ENCODE measurements around the gene INKA1.
"Not testable (repeated sequence)": the region's sequence is repeated elsewhere in the genome, so short reads cannot be mapped to it uniquely, and the experiment has no call there.

Gene INKA1

GRCh38 chr3:49802719-49803464 lies at the start of gene INKA1:
Gene INKA1 (plus strand): TSS chr3:49803261. CDS start chr3:49803393, 132 bp downstream.
- in situ Hi-C loops (cut with MboI; ENCODE audit: low pct_unique_long_range_greater_than_20kb, low sequenced_read_pairs): no loop called here
- peak; percentile 88 for DNase-seq

- in situ Hi-C loops (cut with MboI; ENCODE audit: low pct_unique_long_range_greater_than_20kb, low sequenced_read_pairs): no loop called here
- DNase-seq: no peak
Measured at GRCh38 chr3:49754536-49754935, 48.5 kb upstream of the INKA1 start.

GRCh38 chr3:49756036-49756435 lies 47.0 kb upstream of the INKA1 start:
- in situ Hi-C loops (cut with MboI; ENCODE audit: low pct_unique_long_range_greater_than_20kb, low sequenced_read_pairs): no loop called here
- DNase-seq: no peak

GRCh38 chr3:49757197-49757596 lies 45.9 kb upstream of the INKA1 start:
- in situ Hi-C loops (cut with MboI; ENCODE audit: low pct_unique_long_range_greater_than_20kb, low sequenced_read_pairs): no loop called here
- no peak for DNase-seq

- no peak for DNase-seq
- in situ Hi-C loops (cut with MboI; ENCODE audit: low pct_unique_long_range_greater_than_20kb, low sequenced_read_pairs): no loop called here
Measured at GRCh38 chr3:49759226-49759625, 43.8 kb upstream of the INKA1 start.

- no peak for DNase-seq
- in situ Hi-C loops (cut with MboI; ENCODE audit: low pct_unique_long_range_greater_than_20kb, low sequenced_read_pairs): no loop called here
Measured at GRCh38 chr3:49761661-49762060, 41.4 kb upstream of the INKA1 start.

GRCh38 chr3:49763981-49764380 lies 39.1 kb upstream of the INKA1 start:
- in situ Hi-C loops (cut with MboI; ENCODE audit: low pct_unique_long_range_greater_than_20kb, low sequenced_read_pairs): no loop called here
- no peak for DNase-seq

GRCh38 chr3:49769286-49769915 lies 33.7 kb upstream of the INKA1 start:
- no peak for DNase-seq
- in situ Hi-C loops (cut with MboI; ENCODE audit: low pct_unique_long_range_greater_than_20kb, low sequenced_read_pairs): no loop called here

- DNase-seq: no peak
- in situ Hi-C loops (cut with MboI; ENCODE audit: low pct_unique_long_range_greater_than_20kb, low sequenced_read_pairs): no loop called here
Measured at GRCh38 chr3:49769926-49770325, 33.1 kb upstream of the INKA1 start.

- no peak for DNase-seq
- in situ Hi-C loops (cut with MboI; ENCODE audit: low pct_unique_long_range_greater_than_20kb, low sequenced_read_pairs): no loop called here
Measured at GRCh38 chr3:49771340-49771938, 31.6 kb upstream of the INKA1 start.

- in situ Hi-C loops (cut with MboI; ENCODE audit: low pct_unique_long_range_greater_than_20kb, low sequenced_read_pairs): no loop called here
- DNase-seq: no peak
Measured at GRCh38 chr3:49772703-49773102, 30.4 kb upstream of the INKA1 start.

GRCh38 chr3:49775538-49775937 lies 27.5 kb upstream of the INKA1 start:
- DNase-seq: no peak
- in situ Hi-C loops (cut with MboI; ENCODE audit: low pct_unique_long_range_greater_than_20kb, low sequenced_read_pairs): no loop called here

- in situ Hi-C loops (cut with MboI; ENCODE audit: low pct_unique_long_range_greater_than_20kb, low sequenced_read_pairs); DNase-seq: not testable (repeated sequence)
Measured at GRCh38 chr3:49776101-49776500, 27.0 kb upstream of the INKA1 start.

GRCh38 chr3:49779358-49780079 lies 23.5 kb upstream of the INKA1 start:
- in situ Hi-C loops (cut with MboI; ENCODE audit: low pct_unique_long_range_greater_than_20kb, low sequenced_read_pairs): no loop called here
- no peak for DNase-seq

GRCh38 chr3:49780080-49780974 lies 22.7 kb upstream of the INKA1 start:
- in situ Hi-C loops (cut with MboI; ENCODE audit: low pct_unique_long_range_greater_than_20kb, low sequenced_read_pairs): no loop called here
- no peak for DNase-seq

GRCh38 chr3:49780975-49781365 lies 22.1 kb upstream of the INKA1 start:
- DNase-seq: not testable (repeated sequence)

GRCh38 chr3:49781415-49782199 lies 21.5 kb upstream of the INKA1 start:
- no peak for DNase-seq
- in situ Hi-C loops (cut with MboI; ENCODE audit: low pct_unique_long_range_greater_than_20kb, low sequenced_read_pairs): no loop called here

More at GRCh38 chr3:49780975-49781365, 22.1 kb upstream of the INKA1 start:
- in situ Hi-C loops (cut with MboI; ENCODE audit: low pct_unique_long_range_greater_than_20kb, low sequenced_read_pairs): not testable (repeated sequence)

- in situ Hi-C loops (cut with MboI; ENCODE audit: low pct_unique_long_range_greater_than_20kb, low sequenced_read_pairs); DNase-seq: not testable (repeated sequence)
Measured at GRCh38 chr3:49782277-49782676, 20.8 kb upstream of the INKA1 start.

Measured in KBM-7 (cell line).